GM18526 (cell line): ENCODE measurements around the gene SLC4A2.

Experiments used
- POLR2A ChIP-seq: IDR thresholded peaks from 3 replicates; pipeline ENCODE4 v1.6.1; 2011; ENCODE audit not compliant: insufficient read length; ENCODE audit errors: extremely low read depth

Gene SLC4A2

DNA sequence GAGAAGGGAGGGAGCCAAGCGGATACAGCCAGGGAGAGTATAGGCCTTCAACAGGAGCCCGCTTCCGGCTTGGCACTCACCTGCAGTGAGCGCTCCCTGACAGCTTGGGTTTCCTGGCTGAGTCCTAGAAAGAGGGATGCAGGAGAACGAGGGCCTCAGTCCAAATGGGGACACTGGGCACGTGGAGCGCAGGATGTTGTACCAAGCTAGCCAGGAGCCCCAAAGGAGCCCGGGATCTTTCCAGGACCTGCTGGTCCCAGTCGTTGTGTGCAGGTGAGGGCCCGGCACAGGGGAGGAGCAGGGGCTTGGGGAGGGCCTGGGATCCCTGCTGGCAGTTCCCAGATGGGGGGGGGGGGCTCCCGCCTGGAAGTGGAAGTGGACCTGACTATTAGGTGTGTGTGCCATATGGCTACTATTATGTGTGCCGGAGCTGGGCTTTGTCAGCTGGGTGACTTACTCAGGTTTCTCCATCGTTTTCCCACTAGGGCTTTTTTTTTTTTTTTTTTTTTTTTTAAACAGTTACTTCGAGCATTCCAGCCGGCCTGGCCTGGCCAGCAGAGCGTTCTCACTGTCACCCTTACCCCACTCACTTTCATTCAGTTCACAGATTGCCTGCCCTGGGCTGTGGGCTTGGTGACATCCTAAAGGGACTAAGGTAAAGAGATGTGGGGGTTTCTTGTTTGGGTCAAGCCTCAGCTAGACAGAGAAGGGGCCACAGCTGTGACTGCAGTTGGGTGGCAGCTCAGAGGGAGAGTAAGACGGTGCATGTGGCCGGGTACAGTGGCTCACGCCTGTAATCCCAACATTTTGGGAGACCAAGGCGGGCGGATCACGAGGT lies 30.7 kb downstream of the SLC4A2 start:
- TF ChIP-seq POLR2A: no peak

GRCh38 chr7:151091003-151091402 lies 31.6 kb downstream of the SLC4A2 start:
- TF ChIP-seq POLR2A: no peak

DNA sequence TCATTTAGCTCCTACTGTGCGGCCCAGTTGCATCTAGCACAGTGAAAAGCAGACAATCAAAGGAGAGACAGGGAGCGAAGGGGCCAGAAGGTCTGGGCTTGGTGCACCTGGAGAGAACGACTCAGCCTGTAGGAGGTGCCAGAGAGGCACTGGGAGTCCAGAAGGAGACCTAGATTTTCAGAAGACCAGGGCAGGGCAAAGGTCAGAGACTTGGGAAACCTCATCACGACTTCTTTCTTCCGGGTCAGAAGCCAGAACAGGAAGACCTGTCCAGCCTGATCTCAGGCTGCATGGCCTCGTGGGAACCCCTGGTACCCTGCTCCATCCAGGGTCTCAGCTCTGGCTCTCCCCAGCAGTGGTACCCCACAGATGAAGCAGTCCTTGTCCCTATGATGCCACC lies 32.0 kb downstream of the SLC4A2 start:
- no peak for TF ChIP-seq POLR2A

DNA sequence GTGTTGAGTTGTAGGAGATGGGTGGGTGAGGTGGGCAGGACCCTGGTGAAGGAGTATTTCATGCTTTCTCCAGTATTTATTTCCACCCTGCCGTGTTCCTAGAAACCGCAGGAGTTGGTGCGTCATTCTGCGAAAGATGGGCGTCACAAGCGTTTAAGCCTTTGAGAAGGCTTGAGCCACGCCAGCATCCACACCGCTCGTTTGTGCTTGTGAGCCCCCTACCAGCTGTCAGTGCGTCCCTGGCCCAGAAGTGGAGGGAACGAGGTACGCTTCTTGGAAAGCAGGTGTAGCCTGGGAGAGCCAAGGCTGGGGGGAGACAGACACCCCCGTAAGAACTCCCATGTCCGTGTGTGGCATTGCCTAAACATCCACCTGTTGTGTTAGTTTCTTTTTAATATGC lies 32.6 kb downstream of the SLC4A2 start:
- no peak for TF ChIP-seq POLR2A

- no peak for TF ChIP-seq POLR2A
Observed at GRCh38 chr7:151093748-151094147, 34.4 kb downstream of the SLC4A2 start.

DNA sequence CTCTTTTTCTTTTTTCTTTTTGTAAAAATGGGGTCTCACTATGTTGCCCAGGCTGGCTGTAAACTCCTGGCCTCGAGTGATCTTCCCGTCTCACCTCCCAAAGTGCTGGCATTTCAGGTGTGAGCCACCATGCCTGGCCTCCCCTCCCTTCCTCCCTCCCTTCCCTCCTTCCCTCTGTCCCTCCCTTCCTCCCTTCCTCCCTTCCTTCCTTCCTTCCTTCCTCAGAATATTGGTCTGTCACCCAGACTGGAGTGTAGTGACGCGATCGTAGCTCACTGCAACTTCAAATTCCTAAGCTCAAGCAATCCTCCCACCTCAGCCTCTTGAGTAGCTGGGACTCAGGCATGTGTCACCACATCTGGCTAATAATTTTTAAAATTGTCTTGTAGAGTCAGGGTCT lies 35.3 kb downstream of the SLC4A2 start:
- no peak for TF ChIP-seq POLR2A

GRCh38 chr7:151095123-151095797 lies 35.9 kb downstream of the SLC4A2 start:
- no peak for TF ChIP-seq POLR2A

GRCh38 chr7:151095828-151096475 lies 36.6 kb downstream of the SLC4A2 start:
- no peak for TF ChIP-seq POLR2A

DNA sequence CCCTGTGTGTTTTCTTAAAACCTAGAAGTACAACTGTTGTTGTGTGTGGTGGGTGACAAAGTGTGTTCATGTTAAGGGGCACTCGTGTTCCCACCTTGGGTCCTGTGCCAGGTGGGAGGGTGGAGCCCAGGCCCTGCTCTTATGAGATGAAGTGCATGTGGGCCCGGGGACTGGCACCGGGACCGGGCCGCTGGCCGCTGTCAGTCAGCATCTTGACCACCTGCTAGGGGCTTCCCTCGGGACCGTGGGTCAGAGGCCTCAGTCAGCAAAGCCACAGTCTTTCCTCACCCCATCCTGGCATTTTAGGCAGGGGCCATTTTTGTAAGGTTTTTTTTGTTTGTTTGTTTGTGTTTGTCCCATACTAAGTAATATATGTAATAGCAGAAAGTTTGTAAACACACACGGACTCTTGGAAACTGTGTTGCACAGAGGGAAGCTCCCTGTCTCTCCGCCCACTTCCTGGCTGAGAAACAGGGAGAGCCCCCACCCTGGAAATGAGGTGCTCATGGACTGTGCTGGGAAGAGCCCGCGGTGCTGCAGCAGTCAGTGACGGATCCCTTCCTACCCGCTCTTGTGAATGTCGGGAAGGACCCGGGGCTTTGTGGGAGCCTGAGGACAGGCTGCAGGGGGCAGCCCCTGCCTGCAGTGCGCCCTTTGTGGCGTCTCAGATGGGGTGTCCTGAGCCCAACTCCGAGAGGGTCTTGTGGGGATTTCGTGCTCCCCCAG lies 40.3 kb downstream of the SLC4A2 start:
- TF ChIP-seq POLR2A: no peak

DNA sequence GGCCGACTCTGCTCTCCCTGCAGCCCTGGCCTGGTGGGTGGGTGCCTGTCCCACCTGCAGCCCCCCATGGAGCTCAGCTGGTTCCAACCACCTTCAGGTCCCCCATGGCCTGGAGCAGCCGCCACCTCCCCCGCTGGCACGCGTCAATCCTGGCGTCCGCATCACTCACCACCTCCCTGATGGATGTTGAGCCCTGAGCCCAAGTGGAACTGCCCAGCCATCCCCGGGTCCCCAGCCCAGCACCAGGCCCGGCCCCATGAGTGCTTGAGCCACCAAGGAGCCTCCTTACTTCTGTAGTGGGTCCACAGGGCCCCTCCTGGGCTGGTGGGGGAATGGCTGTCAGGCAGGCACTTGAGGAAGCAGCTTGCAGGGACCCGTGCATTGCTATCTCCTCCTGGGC lies 41.5 kb downstream of the SLC4A2 start:
- TF ChIP-seq POLR2A: no peak

GRCh38 chr7:151101621-151102396 lies 42.4 kb downstream of the SLC4A2 start:
- no peak for TF ChIP-seq POLR2A

DNA sequence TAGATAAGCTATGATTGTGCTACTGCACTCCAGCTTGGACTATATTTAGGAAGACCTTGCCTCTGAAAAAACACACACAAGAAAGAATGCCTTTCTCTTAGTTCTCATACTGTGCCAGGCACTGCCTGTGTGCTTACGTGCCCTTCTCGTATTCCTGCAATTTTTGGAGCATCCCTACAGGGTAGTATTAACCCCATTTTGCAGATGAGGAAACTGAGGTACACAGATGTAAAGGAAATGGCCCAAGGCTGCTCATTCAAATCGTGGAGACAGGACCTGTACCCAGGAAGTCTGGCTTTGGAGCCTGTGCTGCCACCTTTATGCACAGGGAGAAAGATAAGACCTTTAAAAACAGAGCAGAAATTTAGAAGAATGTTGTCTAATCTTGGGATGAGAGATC lies 43.6 kb downstream of the SLC4A2 start:
- no peak for TF ChIP-seq POLR2A

GRCh38 chr7:151103973-151104372 lies 44.6 kb downstream of the SLC4A2 start:
- no peak for TF ChIP-seq POLR2A

DNA sequence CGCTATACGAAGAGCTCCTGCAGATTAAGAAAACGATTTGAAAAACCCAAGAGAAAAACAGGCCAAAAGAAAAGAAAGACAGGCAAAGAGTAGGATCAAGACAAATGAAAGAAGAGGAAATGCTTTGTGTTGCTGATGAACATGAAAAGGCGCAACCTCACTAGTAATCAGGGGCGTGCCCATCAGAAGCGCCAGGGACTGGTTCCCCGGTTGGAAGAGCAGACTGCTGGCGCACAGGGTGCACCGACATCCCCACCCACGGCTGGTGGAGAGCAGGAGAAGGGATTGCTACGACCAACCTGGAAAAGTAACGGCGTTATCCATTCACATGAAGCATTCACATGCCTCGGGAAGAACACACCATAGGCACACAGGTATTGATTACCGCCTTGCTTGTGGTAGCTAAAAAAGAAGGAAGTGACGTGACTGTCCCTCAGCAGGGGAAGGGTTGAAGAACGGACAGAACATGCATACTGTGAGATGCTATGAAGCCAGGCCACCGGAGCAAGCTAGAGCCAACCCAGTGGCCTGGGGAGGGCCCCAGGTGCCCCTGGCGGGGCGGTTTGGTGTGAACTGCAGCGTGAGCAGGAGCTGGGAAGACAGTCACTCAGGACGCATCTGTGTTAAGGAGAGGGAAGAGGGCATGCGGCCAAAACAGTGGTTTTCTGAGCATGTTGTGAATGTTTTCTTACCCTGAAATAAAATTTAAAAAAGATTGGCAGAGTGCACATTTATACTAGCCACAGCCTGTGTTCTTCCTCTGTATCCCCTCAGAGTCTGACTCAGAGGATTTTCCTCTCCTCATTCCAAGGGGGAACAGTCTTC lies 45.2 kb downstream of the SLC4A2 start:
- TF ChIP-seq POLR2A: no peak
